Kidney glomerular epithelial cell (primary cell): ENCODE results near the gene GALNT9.
A peak's percentile ranks its signal among the peaks of the same experiment; 100 is the strongest.
"Not testable (repeated sequence)": the region's sequence is repeated elsewhere in the genome, so short reads cannot be mapped to it uniquely, and the experiment has no call there.

Experiments
- DNase-seq: peaks from one replicate; lab custom pipeline; 2025; lab: John Stamatoyannopoulos, UW

GALNT9 gene

DNA sequence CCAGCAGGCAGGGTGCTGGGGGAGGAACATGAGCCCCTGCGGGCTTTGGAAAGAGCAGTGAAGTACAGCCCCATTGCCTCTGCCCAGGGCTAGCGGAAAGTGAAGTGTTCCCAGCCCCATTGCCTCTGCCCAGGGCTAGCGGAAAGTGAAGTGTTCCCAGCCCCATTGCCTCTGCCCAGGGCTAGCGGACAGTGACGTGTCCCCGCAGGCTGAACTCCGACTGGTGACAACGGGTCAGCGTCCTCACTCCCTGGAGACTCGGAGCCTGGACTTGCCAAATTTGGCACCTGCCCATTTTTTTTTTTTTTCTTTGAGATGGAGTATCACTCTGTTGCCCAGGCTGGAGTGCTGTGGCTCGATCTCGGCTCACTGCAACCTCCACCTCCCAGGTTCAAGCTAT is 134.1 kb downstream of the GALNT9 start:
- not testable (repeated sequence) for DNase-seq

DNA sequence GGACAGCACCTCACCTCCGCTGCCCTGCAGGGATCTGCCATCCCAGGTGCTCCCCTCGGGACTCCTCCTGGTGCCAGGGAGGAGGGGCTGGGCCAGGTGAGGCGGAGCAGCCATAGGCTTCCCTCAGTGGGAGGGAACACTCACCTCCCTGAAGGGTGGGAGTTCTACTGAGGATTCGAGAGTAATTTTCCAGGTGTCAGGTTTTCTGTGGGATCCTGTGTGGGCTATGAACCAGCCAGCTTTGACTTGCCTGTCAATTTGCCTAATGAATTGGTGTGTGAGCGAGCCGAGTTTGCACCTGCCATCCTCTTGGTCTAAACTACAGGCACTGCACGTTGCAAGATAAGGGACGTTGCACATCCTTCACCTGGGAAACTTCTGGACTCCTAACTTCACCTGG is 134.8 kb downstream of the GALNT9 start:
- no peak for DNase-seq

DNA sequence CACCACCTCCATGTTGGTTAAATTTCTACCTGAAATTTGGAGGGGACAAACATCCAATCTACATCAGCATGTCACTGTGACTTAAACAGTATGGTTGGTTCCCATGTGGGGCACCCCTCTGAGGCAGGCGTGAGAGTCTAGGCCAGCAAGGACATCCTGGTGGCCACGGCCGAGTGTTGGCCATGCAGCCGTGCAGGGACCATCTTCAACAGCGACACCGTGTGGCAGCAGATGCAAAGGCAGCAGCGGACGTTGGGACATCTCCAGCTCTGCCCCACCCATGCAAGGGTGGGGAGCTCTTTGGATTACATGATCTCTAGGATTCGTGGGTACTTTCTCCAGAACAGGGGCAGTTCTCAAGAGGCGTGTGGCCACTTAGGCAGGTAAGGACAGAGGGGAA is 135.3 kb downstream of the GALNT9 start:
- no peak for DNase-seq

GRCh38 chr12:132191715-132192553 is 137.5 kb downstream of the GALNT9 start:
- DNase-seq: no peak

DNA sequence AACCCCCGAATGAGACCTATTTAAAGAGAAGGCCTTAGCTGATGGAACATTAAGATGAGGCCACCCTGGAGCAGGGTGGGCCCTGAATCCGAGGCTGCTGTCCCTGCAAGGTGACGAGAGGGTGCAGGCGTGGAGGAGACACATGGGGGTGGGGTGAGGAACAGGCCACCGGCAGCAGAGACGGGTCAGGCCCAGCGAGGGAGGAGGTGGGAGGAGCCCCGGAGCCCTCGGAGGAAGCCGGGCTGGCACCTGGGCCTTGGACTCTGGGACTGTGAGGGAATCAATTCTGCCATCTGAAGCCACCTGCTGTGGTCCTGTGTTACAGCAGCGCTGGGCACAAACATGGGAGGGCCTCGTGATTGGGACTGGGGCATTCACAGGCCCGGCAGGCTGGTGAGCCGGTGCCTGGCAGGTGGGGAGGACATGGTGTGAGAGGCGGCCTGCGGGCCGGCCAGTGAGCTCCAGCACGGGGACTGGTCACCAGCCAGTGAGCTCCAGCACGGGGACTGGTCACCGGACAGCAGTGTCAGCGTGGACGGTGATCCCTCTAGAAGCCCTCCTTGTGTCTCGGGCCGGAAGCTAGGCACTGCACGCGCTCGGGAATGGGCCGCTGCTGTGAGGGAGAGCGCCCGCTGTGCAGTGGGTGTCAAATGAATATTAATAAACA is 138.4 kb downstream of the GALNT9 start:
- no peak for DNase-seq

GRCh38 chr12:132190012-132190755 is 139.2 kb downstream of the GALNT9 start:
- DNase-seq: no peak

GRCh38 chr12:132189378-132190011 is 139.9 kb downstream of the GALNT9 start:
- peak; percentile 69 for DNase-seq

DNA sequence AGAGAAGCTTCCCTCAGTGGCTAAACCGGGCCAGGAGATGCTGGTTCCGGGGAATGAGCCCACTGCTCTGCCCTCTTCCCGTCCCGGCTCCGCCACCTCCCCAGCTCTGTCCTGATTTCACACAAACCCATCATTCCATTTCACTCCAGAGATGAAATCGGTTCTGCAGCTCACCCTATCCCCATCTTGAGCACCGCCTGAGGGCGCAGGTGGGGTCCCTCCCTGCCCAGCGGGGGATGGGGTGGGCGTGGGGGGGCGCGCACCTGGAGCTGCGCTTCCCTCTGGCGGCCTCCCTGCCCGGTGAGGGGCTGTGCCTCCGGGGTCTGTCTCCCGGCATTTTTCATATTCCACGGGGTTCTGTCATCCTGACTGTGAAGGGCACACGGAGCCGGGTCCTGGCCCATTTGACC is 140.5 kb downstream of the GALNT9 start:
- DNase-seq: no peak

DNA sequence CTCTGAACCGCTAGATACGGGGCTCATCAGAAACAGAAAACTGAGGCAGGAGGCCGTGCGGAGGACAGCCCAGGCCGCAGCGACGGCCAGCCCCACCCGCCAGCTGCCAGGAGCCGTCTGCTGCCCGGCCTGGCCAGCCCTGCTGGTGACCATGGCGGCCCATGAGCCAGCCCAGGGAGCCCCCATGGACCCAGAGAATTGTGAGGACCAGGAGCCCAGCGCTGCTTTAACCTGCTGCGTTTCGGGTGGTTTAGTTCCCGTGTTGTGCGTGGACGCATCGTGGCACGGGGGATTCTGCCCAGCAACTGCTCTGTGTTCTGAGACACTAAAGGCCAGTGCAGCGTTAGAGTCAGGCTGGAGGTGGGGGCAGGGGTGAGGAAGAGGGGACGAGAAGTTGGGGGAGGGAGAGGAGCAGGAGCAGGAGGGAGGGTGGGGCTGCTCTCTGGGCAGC is 140.9 kb downstream of the GALNT9 start:
- DNase-seq: no peak

- no peak for DNase-seq
Observed at GRCh38 chr12:132187646-132188450, 141.5 kb downstream of the GALNT9 start.

- no peak for DNase-seq
Observed at GRCh38 chr12:132186857-132187620, 142.3 kb downstream of the GALNT9 start.

- no peak for DNase-seq
Observed at GRCh38 chr12:132186208-132186856, 143.1 kb downstream of the GALNT9 start.

DNA sequence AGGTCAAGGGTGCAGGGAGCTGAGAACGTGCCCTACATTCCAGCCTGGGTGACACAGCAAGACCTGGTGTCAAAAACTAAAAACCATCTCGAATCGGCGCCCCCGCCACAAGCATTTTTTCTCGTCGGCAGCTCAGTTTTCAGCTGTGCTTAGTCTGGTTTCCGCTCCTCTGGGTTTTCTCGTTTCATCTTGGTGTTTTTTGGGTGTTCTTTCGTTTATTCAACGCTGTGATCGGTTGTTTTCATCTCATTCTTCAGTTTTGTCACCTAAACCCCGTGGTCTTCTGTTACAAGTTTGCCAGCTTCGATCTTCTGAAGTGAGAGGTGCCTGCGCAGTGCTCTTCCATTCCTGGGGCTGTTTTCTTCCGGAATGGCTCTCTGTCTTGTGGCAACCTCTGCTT is 143.7 kb downstream of the GALNT9 start:
- no peak for DNase-seq

DNA sequence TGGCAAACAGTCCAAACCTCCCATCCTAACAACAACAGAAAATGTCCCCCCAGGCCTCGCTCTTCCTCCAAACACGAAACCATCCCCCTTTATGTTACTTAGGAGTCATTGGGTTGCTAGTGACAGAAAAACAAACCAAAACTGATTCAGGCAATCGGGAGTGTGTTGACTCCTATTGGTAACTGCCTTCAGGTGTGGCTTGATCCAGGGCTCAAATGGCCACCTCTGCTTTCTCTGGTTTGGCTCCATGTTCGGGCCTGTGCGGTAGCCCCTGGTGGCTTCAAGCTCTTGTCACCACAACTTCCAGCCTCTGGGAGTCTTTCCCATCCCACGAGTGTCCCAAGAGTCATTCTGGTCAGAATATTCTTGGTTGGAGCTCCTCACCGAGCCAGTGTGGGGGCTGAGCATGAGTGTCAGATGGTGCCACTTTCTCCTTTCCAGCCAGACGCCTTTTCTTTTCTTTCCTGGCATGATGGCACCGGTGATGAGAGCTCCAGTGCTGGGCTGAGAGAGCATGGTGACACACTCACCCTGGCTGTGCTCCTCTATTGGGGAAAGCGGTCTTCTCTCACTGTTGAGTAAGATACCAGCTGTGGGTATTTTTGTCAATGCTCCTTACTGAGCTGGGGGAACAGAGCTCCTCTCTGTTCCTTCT is 146.6 kb downstream of the GALNT9 start:
- DNase-seq: no peak

DNA sequence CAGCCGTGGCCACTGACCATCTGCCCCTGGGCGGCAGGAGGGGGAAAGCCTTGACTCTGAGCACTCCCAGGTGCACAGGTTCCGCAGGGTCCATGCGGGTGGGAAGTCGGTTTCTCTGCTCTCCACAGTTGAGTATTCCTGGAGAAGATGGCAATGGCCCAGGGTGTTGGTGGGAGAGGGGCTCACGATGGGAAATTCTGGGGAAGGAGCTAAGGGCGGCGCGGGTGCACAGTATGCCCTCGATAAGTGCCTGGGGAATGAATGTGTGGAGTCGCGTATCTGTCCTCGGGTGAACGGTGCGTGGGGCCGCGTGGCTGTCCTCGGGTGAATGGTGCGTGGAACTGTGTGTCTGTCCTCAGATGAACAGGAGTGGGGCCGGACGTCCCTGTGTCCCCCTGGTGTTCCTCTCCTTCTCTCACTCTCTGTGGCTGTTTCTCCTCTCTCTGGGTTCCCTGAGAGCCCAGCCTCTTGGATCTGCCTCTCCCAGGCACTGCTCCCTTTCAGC is 147.1 kb downstream of the GALNT9 start:
- no peak for DNase-seq

- DNase-seq: no peak
Observed at GRCh38 chr12:132181570-132182200, 147.7 kb downstream of the GALNT9 start.

DNA sequence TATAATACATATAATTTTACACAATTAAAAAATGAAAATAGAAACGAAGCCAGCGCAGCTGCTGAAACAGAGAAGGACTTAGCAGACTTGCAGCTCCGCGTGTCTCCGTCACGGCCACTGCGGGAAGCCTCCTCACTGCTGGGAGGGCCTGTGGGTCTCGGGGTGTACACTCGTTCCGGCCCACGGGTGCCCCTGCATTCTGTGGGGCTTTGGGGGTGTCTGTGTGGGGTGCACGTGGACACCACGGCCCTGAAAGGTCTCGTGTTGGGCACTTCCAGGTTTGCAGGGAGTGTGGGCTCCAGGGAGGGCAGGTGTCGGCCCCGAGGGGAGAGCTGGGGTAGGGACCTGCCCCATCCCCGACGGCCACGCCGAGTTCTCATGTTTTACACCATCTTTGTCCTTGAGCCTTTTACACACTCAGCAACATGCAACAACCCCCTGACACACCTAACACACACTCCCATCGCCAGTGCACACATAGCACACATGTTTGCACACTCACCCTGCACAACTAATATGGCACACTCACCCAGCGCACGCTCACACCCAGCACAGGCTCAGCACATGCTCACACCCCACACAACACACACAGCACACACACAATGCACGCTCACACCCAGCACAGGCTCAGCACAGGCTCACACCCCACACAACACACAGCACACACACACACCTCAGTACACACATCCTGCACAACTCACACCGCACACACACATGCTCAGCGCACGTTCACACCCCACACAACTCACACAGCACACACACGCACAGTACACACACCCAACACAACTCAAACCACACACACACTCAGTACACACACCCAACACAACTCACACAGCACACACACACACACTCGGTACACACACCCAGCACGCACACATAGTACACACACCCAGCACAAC is 148.5 kb downstream of the GALNT9 start:
- no peak for DNase-seq
